DMS153 treated with DMSO at 0.1 percent for 48 hours (cell line): ENCODE measurements around the gene TTC32.
"Not testable (repeated sequence)": the region's sequence is repeated elsewhere in the genome, so short reads cannot be mapped to it uniquely, and the experiment has no call there.

Experiments used
- DNase-seq: peaks from one replicate; lab custom pipeline; 2025; ENCODE audit not compliant: unreplicated experiment; lab: John Stamatoyannopoulos, UW

The TTC32 gene

GRCh38 chr2:19899985-19900930 lies 1.5 kb downstream of the TTC32 start:
- no peak for DNase-seq

- no peak for DNase-seq
Observed at GRCh38 chr2:19898592-19899329, 3.0 kb downstream of the TTC32 start.

- DNase-seq, result no peak
Observed at GRCh38 chr2:19897623-19898245, 4.0 kb downstream of the TTC32 start.

GRCh38 chr2:19895535-19895934 lies 6.2 kb downstream of the TTC32 start:
- no peak for DNase-seq

- DNase-seq, result no peak
Observed at GRCh38 chr2:19894134-19894792, 7.5 kb downstream of the TTC32 start.

- no peak for DNase-seq
Observed at GRCh38 chr2:19893520-19894133, 8.2 kb downstream of the TTC32 start.

- DNase-seq, result not testable (repeated sequence)
Observed at GRCh38 chr2:19891971-19892370, 9.8 kb downstream of the TTC32 start.

GRCh38 chr2:19890104-19890503 lies 11.7 kb downstream of the TTC32 start:
- DNase-seq, result no peak

- no peak for DNase-seq
Observed at GRCh38 chr2:19888831-19889230, 13.0 kb downstream of the TTC32 start.

GRCh38 chr2:19887510-19887909 lies 14.3 kb downstream of the TTC32 start:
- no peak for DNase-seq

GRCh38 chr2:19886261-19886660 lies 15.5 kb downstream of the TTC32 start:
- no peak for DNase-seq

GRCh38 chr2:19885791-19886190 lies 16.0 kb downstream of the TTC32 start:
- DNase-seq, result no peak

GRCh38 chr2:19883971-19884720 lies 17.6 kb downstream of the TTC32 start:
- DNase-seq, result no peak

- DNase-seq, result no peak
Observed at GRCh38 chr2:19883486-19883885, 18.3 kb downstream of the TTC32 start.

- DNase-seq, result no peak
Observed at GRCh38 chr2:19882286-19882685, 19.5 kb downstream of the TTC32 start.

- no peak for DNase-seq
Observed at GRCh38 chr2:19881908-19882265, 19.9 kb downstream of the TTC32 start.

GRCh38 chr2:19881221-19881907 lies 20.4 kb downstream of the TTC32 start:
- DNase-seq, result no peak

GRCh38 chr2:19880191-19880590 lies 21.6 kb downstream of the TTC32 start:
- not testable (repeated sequence) for DNase-seq

GRCh38 chr2:19879120-19879519 lies 22.7 kb downstream of the TTC32 start:
- DNase-seq, result no peak
